H9 (cell line): ENCODE data around the gene HERC6. TPM values are rescaled to one million over a fixed set of nuclear protein-coding genes. Genes with fewer than 3 reads are reported as not detected.

ENCODE experiments used
- DNase-seq: peaks from one replicate; pipeline ENCODE4 v3.0.0-alpha.2; 2017
- H2AFZ ChIP-seq: one replicate; pipeline ENCODE4 v1.6.1; 2013; ENCODE audit warnings: mild to moderate bottlenecking, low read length, control low read depth, moderate library complexity
- H2AK5ac ChIP-seq: 2 replicates; pipeline ENCODE4 v1.6.1; 2013; ENCODE audit warnings: low read length, control low read depth, mixed read lengths; ENCODE audit not compliant: insufficient read length
- H2BK120ac ChIP-seq: one replicate; pipeline ENCODE4 v1.6.1; 2013; ENCODE audit warnings: low read depth, mild to moderate bottlenecking, low read length, control low read depth, inconsistent platforms; ENCODE audit not compliant: poor library complexity, severe bottlenecking
- H2BK12ac ChIP-seq: 2 replicates; pipeline ENCODE4 v1.6.1; 2013; ENCODE audit warnings: low read length, control low read depth, mixed read lengths, low read depth; ENCODE audit not compliant: insufficient read length
- H2BK15ac ChIP-seq: 2 replicates; pipeline ENCODE4 v1.6.1; 2013; ENCODE audit warnings: low read depth, low read length, control low read depth
- H2BK20ac ChIP-seq: one replicate; pipeline ENCODE4 v1.6.1; 2013; ENCODE audit warnings: low read depth, mild to moderate bottlenecking, low read length, control low read depth, inconsistent platforms; ENCODE audit not compliant: poor library complexity, severe bottlenecking
- H2BK5ac ChIP-seq: 2 replicates; pipeline ENCODE4 v1.6.1; 2013; ENCODE audit warnings: low read length, control low read depth, mixed read lengths; ENCODE audit not compliant: insufficient read length
- H3K14ac ChIP-seq: 2 replicates; pipeline ENCODE4 v1.6.1; 2013; ENCODE audit warnings: low read length, control low read depth; ENCODE audit not compliant: insufficient read depth
- H3K18ac ChIP-seq: 2 replicates; pipeline ENCODE4 v1.6.1; 2013; ENCODE audit warnings: low read depth, mild to moderate bottlenecking, mixed read lengths, low read length, control low read depth; ENCODE audit not compliant: insufficient read length
- H3K23ac ChIP-seq: 2 replicates; pipeline ENCODE4 v1.6.1; 2013; ENCODE audit warnings: low read length, control low read depth, mixed read lengths, low read depth; ENCODE audit not compliant: insufficient read length
- H3K23me2 ChIP-seq: 2 replicates; pipeline ENCODE4 v1.6.1; 2013; ENCODE audit warnings: low read depth, mild to moderate bottlenecking, mixed read lengths, low read length, control low read depth; ENCODE audit not compliant: insufficient read length, poor library complexity, severe bottlenecking
- H3K27ac ChIP-seq: 2 replicates; pipeline ENCODE4 v1.5.1; 2013; ENCODE audit warnings: low read length, control low read depth, mixed read lengths, low read depth; ENCODE audit not compliant: insufficient read length
- H3K27me3 ChIP-seq: 2 replicates; pipeline ENCODE4 v1.6.1; 2013; ENCODE audit warnings: low read length, control low read depth, inconsistent platforms; ENCODE audit not compliant: insufficient read depth
- H3K4ac ChIP-seq: 2 replicates; pipeline ENCODE4 v1.6.1; 2013; ENCODE audit warnings: low read depth, mild to moderate bottlenecking, control low read depth, inconsistent platforms, low read length, moderate library complexity
- H3K4me1 ChIP-seq: 2 replicates; pipeline ENCODE4 v1.6.1; 2013; ENCODE audit warnings: low read length, control low read depth, inconsistent platforms; ENCODE audit not compliant: insufficient read depth
- H3K4me2 ChIP-seq: 2 replicates; pipeline ENCODE4 v1.6.1; 2013; ENCODE audit warnings: low read length, control low read depth, mixed read lengths; ENCODE audit not compliant: insufficient read length, insufficient read depth
- H3K56ac ChIP-seq: 2 replicates; pipeline ENCODE4 v1.6.1; 2013; ENCODE audit warnings: low read depth, mild to moderate bottlenecking, mixed read lengths, low read length, control low read depth; ENCODE audit not compliant: insufficient read length
- H3K79me1 ChIP-seq: 2 replicates; pipeline ENCODE4 v1.6.1; 2013; ENCODE audit warnings: low read depth, mild to moderate bottlenecking, moderate library complexity, low read length, control low read depth, inconsistent platforms; ENCODE audit not compliant: insufficient read depth, poor library complexity, severe bottlenecking
- H3K79me2 ChIP-seq: 2 replicates; pipeline ENCODE4 v1.6.1; 2013; ENCODE audit warnings: low read length, control low read depth, inconsistent platforms; ENCODE audit not compliant: insufficient read depth
- H3K9ac ChIP-seq: 2 replicates; pipeline ENCODE4 v1.6.1; 2013; ENCODE audit warnings: low read length, control low read depth, mixed read lengths; ENCODE audit not compliant: insufficient read length; ENCODE audit errors: extremely low read depth
- H3K9me3 ChIP-seq: one replicate; pipeline ENCODE4 v1.6.1; 2013; ENCODE audit warnings: low read depth, low read length, inconsistent platforms; ENCODE audit not compliant: control insufficient read depth
- H3T11ph ChIP-seq: one replicate; pipeline ENCODE4 v1.6.1; 2013; ENCODE audit warnings: mild to moderate bottlenecking, low read length, control low read depth, inconsistent platforms
- H4K20me1 ChIP-seq: one replicate; pipeline ENCODE4 v1.6.1; 2013; ENCODE audit not compliant: control insufficient read depth, insufficient read length, insufficient read depth
- H4K5ac ChIP-seq: 2 replicates; pipeline ENCODE4 v1.6.1; 2013; ENCODE audit warnings: low read depth, mild to moderate bottlenecking, mixed read lengths, low read length, control low read depth; ENCODE audit not compliant: insufficient read length
- H4K8ac ChIP-seq: replicated peaks from 2 replicates; pipeline ENCODE4 v1.6.1; 2013; ENCODE audit warnings: low read length, control low read depth, mixed read lengths, low read depth; ENCODE audit not compliant: insufficient read length
- H4K91ac ChIP-seq: 2 replicates; pipeline ENCODE4 v1.6.1; 2013; ENCODE audit warnings: low read depth, mild to moderate bottlenecking, moderate library complexity, mixed read lengths, low read length, control low read depth; ENCODE audit not compliant: insufficient read length
- H3K27ac Mint-ChIP-seq, 3 experiments: 2 replicates in 2 of 3; 3 replicates in 1 of 3; pipeline ENCODE4 v1.8.0; 2020 to 2021; ENCODE audit warnings: mixed read lengths in 3 of 3, mild to moderate bottlenecking in 1 of 3, moderate library complexity in 1 of 3
- H3K27me3 Mint-ChIP-seq: 2 replicates; pipeline ENCODE4 v1.8.0; 2021; ENCODE audit warnings: low read depth, mild to moderate bottlenecking, moderate library complexity, mixed read lengths
- H3K36me3 Mint-ChIP-seq, 3 experiments: 2 replicates in 2 of 3; 3 replicates in 1 of 3; pipeline ENCODE4 v1.8.0; 2020 to 2021; ENCODE audit warnings: low read depth in 3 of 3, mixed read lengths in 3 of 3; ENCODE audit not compliant: insufficient read depth in 1 of 3
- H3K4me1 Mint-ChIP-seq, 2 experiments: 2 replicates each; pipeline ENCODE4 v1.8.0; 2020; ENCODE audit warnings: mixed read lengths in 2 of 2
- H3K4me3 Mint-ChIP-seq, 2 experiments: 2 replicates in 1 of 2; 3 replicates in 1 of 2; pipeline ENCODE4 v1.8.0; 2020 to 2021; ENCODE audit warnings: mild to moderate bottlenecking in 2 of 2, mixed read lengths in 2 of 2, moderate library complexity in 1 of 2
- H3K9me3 Mint-ChIP-seq, 2 experiments: 2 replicates in 1 of 2; 3 replicates in 1 of 2; pipeline ENCODE4 v1.8.0; 2020; ENCODE audit warnings: mild to moderate bottlenecking in 2 of 2, mixed read lengths in 2 of 2, moderate library complexity in 1 of 2
- WGBS: extraction: QIAGEN DNeasy Blood & Tissue Kit; methylation state at CpG from one replicate; pipeline ENCODE4 v1.1.7; 2013; ENCODE audit warnings: missing lambda C conversion rate, low lambda C conversion rate, mixed read lengths; ENCODE audit not compliant: insufficient read length; ENCODE audit errors: extremely low coverage; 5-methylcytosine and 5-hydroxymethylcytosine counted together
- total RNA-seq: library from RNA; stranded (reverse); gene quantifications from 2 replicates; pipeline ENCODE4 v1.2.1, GENCODE V29; 2021
- TF ChIP-seq, protein P1 (sequence below): fragments of 200-600 bp; sonication (generic); conservative IDR thresholded peaks from 3 replicates; pipeline ENCODE4 v1.8.0; 2021; ENCODE audit warnings: antibody characterized with exemption, mild to moderate bottlenecking

Gene HERC6
- total RNA-seq, 1 experiment from 2014 or later: 8.2 TPM

- no peak overlapping the region for H3K56ac ChIP-seq
- no peak for DNase-seq
- no peak overlapping the region for H3K4me3 Mint-ChIP-seq
- peaks cover 6 to 7% of the 10 kb centered on the region in 2 experiments; a peak in 4 of 5 replicates for H3K9me3 Mint-ChIP-seq
- H3K27me3 Mint-ChIP-seq: no peaks in the 10 kb centered on the region
- H3K9ac ChIP-seq: no peak overlapping the region
- H3K27me3 ChIP-seq: no peaks in the 10 kb centered on the region
- H3K79me1 ChIP-seq: no peaks in the 10 kb centered on the region
- H2BK120ac ChIP-seq: no peak overlapping the region
- no peaks in the 10 kb centered on the region for H3K79me2 ChIP-seq
- H3K4me1 ChIP-seq: no peaks in the 10 kb centered on the region
- no peak overlapping the region for H3K23ac ChIP-seq
- no peak overlapping the region for H3K14ac ChIP-seq
- H3K4ac ChIP-seq: no peak overlapping the region
- no peak overlapping the region for H2BK5ac ChIP-seq
- no peak overlapping the region for H3K18ac ChIP-seq
- no peak overlapping the region for H3K27ac Mint-ChIP-seq
- H4K20me1 ChIP-seq: no peaks in the 10 kb centered on the region
- no peak overlapping the region for H3T11ph ChIP-seq
- no peak overlapping the region for H3K4me2 ChIP-seq
- WGBS: no CpG with 5 or more reads among the region's 1 CpG
- H2BK12ac ChIP-seq: no peak overlapping the region
- H2BK20ac ChIP-seq: no peak overlapping the region
- TF ChIP-seq, protein P1, sequence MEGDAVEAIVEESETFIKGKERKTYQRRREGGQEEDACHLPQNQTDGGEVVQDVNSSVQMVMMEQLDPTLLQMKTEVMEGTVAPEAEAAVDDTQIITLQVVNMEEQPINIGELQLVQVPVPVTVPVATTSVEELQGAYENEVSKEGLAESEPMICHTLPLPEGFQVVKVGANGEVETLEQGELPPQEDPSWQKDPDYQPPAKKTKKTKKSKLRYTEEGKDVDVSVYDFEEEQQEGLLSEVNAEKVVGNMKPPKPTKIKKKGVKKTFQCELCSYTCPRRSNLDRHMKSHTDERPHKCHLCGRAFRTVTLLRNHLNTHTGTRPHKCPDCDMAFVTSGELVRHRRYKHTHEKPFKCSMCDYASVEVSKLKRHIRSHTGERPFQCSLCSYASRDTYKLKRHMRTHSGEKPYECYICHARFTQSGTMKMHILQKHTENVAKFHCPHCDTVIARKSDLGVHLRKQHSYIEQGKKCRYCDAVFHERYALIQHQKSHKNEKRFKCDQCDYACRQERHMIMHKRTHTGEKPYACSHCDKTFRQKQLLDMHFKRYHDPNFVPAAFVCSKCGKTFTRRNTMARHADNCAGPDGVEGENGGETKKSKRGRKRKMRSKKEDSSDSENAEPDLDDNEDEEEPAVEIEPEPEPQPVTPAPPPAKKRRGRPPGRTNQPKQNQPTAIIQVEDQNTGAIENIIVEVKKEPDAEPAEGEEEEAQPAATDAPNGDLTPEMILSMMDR: no peak
- H3K9me3 ChIP-seq: no peaks in the 10 kb centered on the region
- H4K91ac ChIP-seq: no peak overlapping the region
- H2BK15ac ChIP-seq: no peak overlapping the region
- H2AK5ac ChIP-seq: no peak overlapping the region
- H4K8ac ChIP-seq: no peak overlapping the region
- peaks cover 0 to 11% (median 8%) of the 10 kb centered on the region in 3 experiments; a peak in 5 of 7 replicates for H3K36me3 Mint-ChIP-seq
- H4K5ac ChIP-seq: no peak overlapping the region
- H2AFZ ChIP-seq: no peak overlapping the region
- H3K27ac ChIP-seq: no peak overlapping the region
- no peaks in the 10 kb centered on the region for H3K23me2 ChIP-seq
- H3K4me1 Mint-ChIP-seq: no peaks in the 10 kb centered on the region
Observed at GRCh38 chr4:88429401-88429800, 50.7 kb downstream of the HERC6 start.
